K562 (cell line): ENCODE data around the gene RAB3D. TPM values are rescaled to one million over a fixed set of nuclear protein-coding genes. Genes with fewer than 3 reads are reported as not detected.

Experiments
- ATAC-seq: fragments of 200-7000 bp; cut with Tn5 transposase; 3 replicates; pipeline ENCODE4 v1.9.1; 2020; ENCODE audit warnings: moderate library complexity
- BruUV-seq: library from RNA; stranded (reverse); fragments of 400-500 nt; replicated peaks from 2 replicates; lab custom pipeline; 2021; lab: Mats Ljungman, UMichigan
- CTCF ChIA-PET: fragments of 300-600 bp; formaldehyde crosslinking; extraction: SDS; loops from one replicate; lab custom pipeline; 2021; ENCODE audit warnings: low intra/inter-chr PET ratio; lab: Yijun Ruan, JAX
- POLR2A ChIA-PET: fragments of 300-600, 350-650 bp; sonication (Branson Sonifier 250); formaldehyde crosslinking; extraction: SDS; loops from one replicate; lab custom pipeline; 2021; ENCODE audit warnings: antibody characterized with exemption, inconsistent platforms; lab: Yijun Ruan, JAX
- DNase-seq, 4 experiments: peaks; one replicate each; pipeline versions ENCODE4 v3.0.0 to v3.0.0-alpha.2; 2011 to 2018; ENCODE audit warnings: low spot score in 3 of 4, mixed read lengths in 3 of 4; ENCODE audit errors: extremely low read depth in 1 of 4
- FAIRE-seq: peaks from 2 replicates; lab custom pipeline; 2011; peaks lifted over from hg19 to GRCh38; lab: Jason Lieb, UNC
- H2AFZ ChIP-seq: 2 replicates; pipeline ENCODE4 v1.6.0; 2011; ENCODE audit warnings: low read depth, low read length, control low read depth, inconsistent platforms
- H3K27ac ChIP-seq: fragments of 200-600 bp; 3 replicates; pipeline ENCODE4 v1.8.0; 2011; ENCODE audit warnings: low read depth, mild to moderate bottlenecking, control low read depth, inconsistent platforms, low read length, moderate library complexity, mixed read lengths; ENCODE audit errors: extremely low read depth
- H3K27me3 ChIP-seq, 2 experiments: fragments of 300-600 bp in 1 of 2; 2 replicates in 1 of 2; 3 replicates in 1 of 2; pipeline versions ENCODE4 v1.6.0 to v1.8.0; 2011; ENCODE audit warnings: inconsistent platforms in 2 of 2, low read length in 2 of 2, mild to moderate bottlenecking in 1 of 2, mixed read lengths in 1 of 2, moderate library complexity in 1 of 2; ENCODE audit not compliant: control insufficient read depth in 2 of 2, insufficient read depth in 2 of 2
- H3K36me3 ChIP-seq: fragments of 300-600 bp; 3 replicates; pipeline ENCODE4 v1.8.0; 2011; ENCODE audit warnings: mild to moderate bottlenecking, low read length, inconsistent platforms; ENCODE audit not compliant: control insufficient read depth, insufficient read depth
- H3K4me1 ChIP-seq, 2 experiments: fragments of 200-600 bp in 1 of 2; replicated peaks in 1 of 2; 2 replicates in 1 of 2; 3 replicates in 1 of 2; pipeline versions ENCODE4 v1.5.1 to v1.8.0; 2011; ENCODE audit warnings: inconsistent platforms in 2 of 2, low read length in 2 of 2, mild to moderate bottlenecking in 1 of 2, mixed read lengths in 1 of 2, moderate library complexity in 1 of 2; ENCODE audit not compliant: control insufficient read depth in 2 of 2, insufficient read depth in 2 of 2
- H3K4me2 ChIP-seq: 2 replicates; pipeline ENCODE4 v1.6.1; 2011; ENCODE audit warnings: low read length, control low read depth, inconsistent platforms, mixed read lengths; ENCODE audit not compliant: insufficient read depth
- H3K4me3 ChIP-seq: fragments of 200-600 bp; sonication (generic), shearing (Covaris generic); 2 replicates; pipeline ENCODE4 v1.5.1; 2016; ENCODE audit warnings: control low read depth, inconsistent platforms
- H3K79me2 ChIP-seq: fragments of 200-600 bp; 3 replicates; pipeline ENCODE4 v1.8.0; 2011; ENCODE audit warnings: low read length, inconsistent platforms; ENCODE audit not compliant: control insufficient read depth, insufficient read depth
- H3K9ac ChIP-seq, 2 experiments: 2 replicates each; pipeline versions ENCODE4 v1.6.0 to v1.6.1; 2011; ENCODE audit warnings: low read depth in 2 of 2, low read length in 2 of 2, control low read depth in 1 of 2, inconsistent platforms in 1 of 2, mild to moderate bottlenecking in 1 of 2, mixed read lengths in 1 of 2; ENCODE audit not compliant: insufficient read depth in 1 of 2
- H3K9me1 ChIP-seq: one replicate; pipeline ENCODE4 v1.6.0; 2011; ENCODE audit warnings: inconsistent platforms, mild to moderate bottlenecking, low read length, moderate library complexity; ENCODE audit not compliant: control insufficient read depth, insufficient read depth
- H3K9me3 ChIP-seq: replicated peaks from 2 replicates; pipeline ENCODE4 v1.5.1; 2011; ENCODE audit warnings: low read depth, low read length, inconsistent platforms; ENCODE audit not compliant: control insufficient read depth, insufficient read depth
- H4K20me1 ChIP-seq: replicated peaks from 2 replicates; pipeline ENCODE4 v1.6.1; 2011; ENCODE audit warnings: low read length, inconsistent platforms, mixed read lengths; ENCODE audit not compliant: control insufficient read depth, insufficient read depth
- ARID2 ChIP-seq: fragments of 450-650 bp; IDR thresholded peaks from 2 replicates; pipeline ENCODE4 v1.6.1; 2017; ENCODE audit warnings: antibody characterized with exemption, mild to moderate bottlenecking
- CAMTA2 ChIP-seq: fragments of 250-450 bp; sonication (Bioruptor Pico); conservative IDR thresholded peaks from 2 replicates; pipeline ENCODE4 v1.5.1; 2022
- HEY1 ChIP-seq: fragments of 250-450 bp; sonication (Bioruptor Pico); IDR thresholded peaks from 2 replicates; pipeline ENCODE4 v1.5.0; 2020; ENCODE audit warnings: mild to moderate bottlenecking, moderate library complexity, borderline replicate concordance
- HMGN3 ChIP-seq: IDR thresholded peaks from 2 replicates; pipeline ENCODE4 v1.6.1; 2011; ENCODE audit warnings: borderline replicate concordance, low read depth, mild to moderate bottlenecking, mixed read lengths, low read length; ENCODE audit not compliant: insufficient read length; ENCODE audit errors: extremely low read depth
- HNRNPLL ChIP-seq: fragments of 200-400 bp; formaldehyde crosslinking; IDR thresholded peaks from 2 replicates; pipeline ENCODE4 v1.6.1; 2017; ENCODE audit warnings: low read length, low read depth, mild to moderate bottlenecking; ENCODE audit not compliant: poor library complexity, severe bottlenecking
- MAZ ChIP-seq, 2 experiments: fragments of 450-650 bp in 1 of 2; sonication (generic) in 1 of 2; formaldehyde crosslinking; IDR thresholded peaks in 1 of 2; conservative IDR thresholded peaks in 1 of 2; 2 replicates each; pipeline versions ENCODE4 v1.4.0 to v1.5.0; 2020; ENCODE audit warnings: mild to moderate bottlenecking in 1 of 2, missing genetic modification reagents in 1 of 2
- NFIX ChIP-seq: fragments of 250-450 bp; sonication (Bioruptor Pico); IDR thresholded peaks from 2 replicates; pipeline ENCODE4 v1.4.0; 2020; ENCODE audit warnings: low read depth, mild to moderate bottlenecking, moderate library complexity
- NONO ChIP-seq, 2 experiments: fragments of 200-400 bp in 1 of 2; fragments of 450-650 bp in 1 of 2; formaldehyde crosslinking in 1 of 2; IDR thresholded peaks; 2 replicates each; pipeline ENCODE4 v1.6.1; 2017; ENCODE audit warnings: low read depth in 2 of 2, mild to moderate bottlenecking in 2 of 2, moderate library complexity in 2 of 2, low read length in 1 of 2
- NRF1 ChIP-seq, 2 experiments: fragments of 450-650 bp; IDR thresholded peaks in 1 of 2; conservative IDR thresholded peaks in 1 of 2; 2 replicates each; pipeline ENCODE4 v1.6.1; 2014; ENCODE audit warnings: mild to moderate bottlenecking in 2 of 2
- PCBP1 ChIP-seq: fragments of 200-400 bp; formaldehyde crosslinking; IDR thresholded peaks from 2 replicates; pipeline ENCODE4 v1.6.1; 2018; ENCODE audit warnings: mild to moderate bottlenecking, low read depth, low read length; ENCODE audit not compliant: poor library complexity, severe bottlenecking
- PHF21A ChIP-seq: fragments of 450-650 bp; IDR thresholded peaks from 2 replicates; pipeline ENCODE4 v1.6.1; 2017; ENCODE audit warnings: low read depth, borderline replicate concordance
- RNF219 ChIP-seq: fragments of 250-450 bp; sonication (Bioruptor Pico); IDR thresholded peaks from 2 replicates; pipeline ENCODE4 v1.5.0; 2022; ENCODE audit warnings: mild to moderate bottlenecking
- RUNX1 ChIP-seq: sonication (generic); IDR thresholded peaks from 2 replicates; pipeline ENCODE4 v1.6.1; 2016; ENCODE audit warnings: antibody characterized with exemption, low read depth
- ZBTB17 ChIP-seq: fragments of 450-650 bp; formaldehyde crosslinking; IDR thresholded peaks from 2 replicates; pipeline ENCODE4 v1.4.0; 2020; ENCODE audit warnings: mild to moderate bottlenecking
- ZNF398 ChIP-seq: fragments of 250-450 bp; sonication (Bioruptor Pico); IDR thresholded peaks from 2 replicates; pipeline ENCODE4 v1.8.0; 2021; ENCODE audit warnings: moderate library complexity, mild to moderate bottlenecking, inconsistent platforms
- WGBS: fragments of 100-300 bp; shearing (Covaris generic); methylation state at CpG from one replicate; pipeline ENCODE4 v1.1.6; 2016; ENCODE audit warnings: low coverage, mixed read lengths; ENCODE audit not compliant: insufficient coverage; ENCODE audit errors: missing lambda C conversion rate; 5-methylcytosine and 5-hydroxymethylcytosine counted together
- in situ Hi-C: fragments of 300-500 bp; cut with MboI; formaldehyde crosslinking; loops from 4 replicates; pipeline ENCODE4 v1.15.0; 2018; ENCODE audit warnings: inconsistent platforms, mixed read lengths
- intact Hi-C: fragments of 100-400 bp; cut with micrococcal nuclease; formaldehyde crosslinking; loops from 2 replicates; pipeline ENCODE4 v1.14.2; 2022
- polyA plus RNA-seq, 8 experiments: library from polyadenylated mRNA; depleted of rRNA in 4 of 8; stranded (reverse) in 5 of 8; unstranded in 3 of 8; fragments of >200 nt; fragmentation: Nextera tagmentation in 2 of 8; fragmentation: Illumina TruSeq in 1 of 8; extraction: Ambion mirVana in 2 of 8; extraction: Trizol in 1 of 8; gene quantifications; 2 replicates each; pipeline versions ENCODE4 v1.2.1 to v1.2.3, GENCODE V29; 2011 to 2014; ENCODE audit warnings: inconsistent platforms in 1 of 8, missing spikeins in 1 of 8
- total RNA-seq, 7 experiments: library from RNA; depleted of rRNA in 6 of 7; stranded (reverse); fragments of >200 nt in 6 of 7; fragmentation: Illumina TruSeq in 2 of 7; extraction: Trizol in 2 of 7; gene quantifications; 2 replicates each; pipeline versions ENCODE4 v1.2.1 to v1.2.3, GENCODE V29; 2011 to 2021; ENCODE audit warnings: low replicate concordance in 1 of 7

The RAB3D gene
- total and polyA plus RNA-seq, 9 of the 15 experiments (the other 6 are each of a cell fraction or from before 2014, with no cell fraction given) = 0.34 to 3.3 (median 1.3) TPM

- in situ Hi-C loops = no loop called here
These were observed 60.8 kb downstream of the RAB3D start for GRCh38 chr19:11278670-11279069.

More at GRCh38 chr19:11278670-11279069, 60.8 kb downstream of the RAB3D start:
- DNase-seq = no peak
- Histone ChIP-seq H3K9me3 (no peaks in the 10 kb centered on the region), H3K27ac (no peak overlapping the region), H3K4me3 (no peak overlapping the region), H2AFZ (no peak overlapping the region), H3K79me2 (no peaks in the 10 kb centered on the region), H3K4me2 (no peak overlapping the region), H4K20me1 (no peaks in the 10 kb centered on the region), H3K27me3 (peaks cover 8 to 55% of the 10 kb centered on the region in 2 experiments; a peak in 4 of 5 replicates), H3K36me3 (no peaks in the 10 kb centered on the region), H3K9ac (no peak overlapping the region), H3K9me1 (no peaks in the 10 kb centered on the region), H3K4me1 (no peaks in the 10 kb centered on the region; a peak in 1 of 5 replicates)
- ATAC-seq = no peak
- no TSS peak for BruUV-seq
- WGBS = 31% methylated on average over 5 of the region's 6 CpGs
- TF ChIP-seq ZBTB17 (CRISPR knock-in tag) = no peak
- no peak for TF ChIP-seq HNRNPLL
- no peak for TF ChIP-seq HEY1 (CRISPR knock-in tag)
- TF ChIP-seq PCBP1 = no peak
- no peak for TF ChIP-seq HMGN3
- TF ChIP-seq RUNX1 = no peak
- TF ChIP-seq RNF219 (CRISPR knock-in tag) = no peak
- no peak for TF ChIP-seq NRF1 (conservative IDR thresholded peaks at IDR 0.05 in 1 of 2, IDR thresholded peaks at IDR 0.05 in 1 of 2)
- no peak for TF ChIP-seq MAZ (CRISPR knock-in tag; conservative IDR thresholded peaks at IDR 0.05 in 1 of 2, IDR thresholded peaks at IDR 0.05 in 1 of 2)
- TF ChIP-seq NONO (IDR thresholded peaks at IDR 0.05; ENCODE audit: low read depth in 2 of 2, low read length in 1 of 2) = no peak
- TF ChIP-seq CAMTA2 (CRISPR knock-in tag) = no peak
- TF ChIP-seq NFIX (CRISPR knock-in tag) = no peak
- TF ChIP-seq PHF21A = no peak
- no peak for TF ChIP-seq ARID2
- no peak for TF ChIP-seq ZNF398 (CRISPR knock-in tag)
- ChIA-PET POLR2A (no interaction called here), CTCF (no interaction called here)
- intact Hi-C loops = no loop called here
- no peak for FAIRE-seq
